Measurements from ENCODE around the gene S1PR3. TPM values are rescaled to one million over a fixed set of nuclear protein-coding genes. Genes with fewer than 3 reads are reported as not detected.

Gene S1PR3
- total and polyA plus RNA-seq, 3 donors from 2014 or later: 4.5 to 7.2 (median 7.0) TPM

- no peak overlapping the region for H3K4me3 ChIP-seq
- H3K27me3 ChIP-seq: no peaks in the 10 kb centered on the region
- TF ChIP-seq POLR2A (IDR thresholded peaks at IDR 0.05) (no peak), CTCF (IDR thresholded peaks at IDR 0.05) (no peak)
- no peaks in the 10 kb centered on the region for H3K9me3 ChIP-seq
- no peak for DNase-seq
- WGBS, 2 donors: 89 to 96% methylated on average over 11 to 13 of the region's 13 CpGs
- intact Hi-C loops (cut with DNase I; ENCODE audit: low total_unique reads): no loop called here
- H3K4me1 ChIP-seq: no peaks in the 10 kb centered on the region
- H3K27ac ChIP-seq: no peak overlapping the region
- no peaks in the 10 kb centered on the region for H3K36me3 ChIP-seq (ENCODE audit: low read depth, missing control alignments)
Observed at GRCh38 chr9:89012294-89013042, 21.2 kb downstream of the S1PR3 start.

- TF ChIP-seq CTCF (IDR thresholded peaks at IDR 0.05) (no peak), POLR2A (IDR thresholded peaks at IDR 0.05) (no peak)
- intact Hi-C loops (cut with DNase I; ENCODE audit: low total_unique reads): no loop called here
- DNase-seq: no peak
Observed at GRCh38 chr9:89013660-89014059, 22.4 kb downstream of the S1PR3 start.

GRCh38 chr9:89014153-89014552, 22.9 kb downstream of the S1PR3 start:
- DNase-seq: no peak
- Histone ChIP-seq H3K4me3 (no peak overlapping the region), H3K9me3 (no peaks in the 10 kb centered on the region), H3K27me3 (no peaks in the 10 kb centered on the region), H3K27ac (no peak overlapping the region), H3K4me1 (no peaks in the 10 kb centered on the region), H3K36me3 (ENCODE audit: low read depth, missing control alignments) (no peaks in the 10 kb centered on the region)
- 93 to 95% methylated on average over 6 to 7 of the region's 7 CpGs for WGBS, 2 donors
- intact Hi-C loops (cut with DNase I; ENCODE audit: low total_unique reads): no loop called here
- TF ChIP-seq POLR2A (IDR thresholded peaks at IDR 0.05) (no peak), CTCF (IDR thresholded peaks at IDR 0.05) (no peak)

More at GRCh38 chr9:89013660-89014059, 22.4 kb downstream of the S1PR3 start:
- Histone ChIP-seq H3K9me3 (no peaks in the 10 kb centered on the region), H3K4me3 (no peak overlapping the region), H3K4me1 (no peaks in the 10 kb centered on the region), H3K27me3 (no peaks in the 10 kb centered on the region), H3K36me3 (ENCODE audit: low read depth, missing control alignments) (no peaks in the 10 kb centered on the region), H3K27ac (no peak overlapping the region)
- 100% methylated on average over 1 of the region's 1 CpG for whole genome bisulfite sequencing, 2 donors

GRCh38 chr9:89015336-89015735, 24.1 kb downstream of the S1PR3 start:
- no peak for DNase-seq
- no peaks in the 10 kb centered on the region for H3K27me3 ChIP-seq
- TF ChIP-seq CTCF (IDR thresholded peaks at IDR 0.05): no peak
- no peak for TF ChIP-seq POLR2A (IDR thresholded peaks at IDR 0.05)
- no peaks in the 10 kb centered on the region for H3K4me1 ChIP-seq
- 92 to 100% methylated on average over 2 of the region's 2 CpGs for WGBS, 2 donors
- intact Hi-C loops (cut with DNase I; ENCODE audit: low total_unique reads): no loop called here
- H3K27ac ChIP-seq: no peak overlapping the region
- H3K36me3 ChIP-seq (ENCODE audit: low read depth, missing control alignments): no peaks in the 10 kb centered on the region
- H3K4me3 ChIP-seq: no peak overlapping the region
- no peaks in the 10 kb centered on the region for H3K9me3 ChIP-seq

- Histone ChIP-seq H3K4me3 (no peak overlapping the region), H3K9me3 (no peaks in the 10 kb centered on the region), H3K4me1 (peaks cover 34% of the 10 kb centered on the region), H3K27me3 (no peaks in the 10 kb centered on the region), H3K27ac (no peak overlapping the region), H3K36me3 (ENCODE audit: low read depth, missing control alignments) (no peaks in the 10 kb centered on the region)
- DNase-seq: no peak
- TF ChIP-seq POLR2A (IDR thresholded peaks at IDR 0.05) (no peak), CTCF (IDR thresholded peaks at IDR 0.05) (no peak)
- intact Hi-C loops (cut with DNase I; ENCODE audit: low total_unique reads): no loop called here
- 62 to 78% methylated on average over 4 of the region's 4 CpGs for WGBS, 2 donors
Observed at GRCh38 chr9:89020754-89021153, 29.5 kb downstream of the S1PR3 start.

Measured in testis (tissue), 3 donors.